Measurements from ENCODE around the gene NPW.

NPW gene

GRCh38 chr16:1984347-1985225 lies 35.0 kb upstream of the NPW start:
- no peak for DNase-seq

GRCh38 chr16:1985466-1986150 lies 34.0 kb upstream of the NPW start:
- DNase-seq: no peak

- no peak for DNase-seq
Observed at GRCh38 chr16:1987198-1987597, 32.4 kb upstream of the NPW start.

- DNase-seq: peak; percentile 48
Observed at GRCh38 chr16:1989209-1990100, 30.1 kb upstream of the NPW start, which contains the start of gene SYNGR3. TSS of gene SYNGR3 (plus strand) at chr16:1989970. CDS start at chr16:1990103, 133 bp downstream.

GRCh38 chr16:1990101-1990350 lies 29.6 kb upstream of the NPW start:
- no peak for DNase-seq

- peak; percentile 33 for DNase-seq
Observed at GRCh38 chr16:1990351-1991134, 29.0 kb upstream of the NPW start.

GRCh38 chr16:1991135-1991551 lies 28.4 kb upstream of the NPW start:
- DNase-seq: no peak

GRCh38 chr16:1991588-1991947 lies 28.0 kb upstream of the NPW start:
- no peak for DNase-seq

GRCh38 chr16:1991948-1992703 lies 27.5 kb upstream of the NPW start:
- DNase-seq: peak; percentile 87

- no peak for DNase-seq
Observed at GRCh38 chr16:1992704-1993317, 26.8 kb upstream of the NPW start.

GRCh38 chr16:1993731-1994131 lies 25.9 kb upstream of the NPW start:
- DNase-seq: no peak

GRCh38 chr16:1997494-1998359 lies 21.9 kb upstream of the NPW start:
- DNase-seq: no peak

- DNase-seq: no peak
Observed at GRCh38 chr16:1998360-1998835, 21.2 kb upstream of the NPW start.

GRCh38 chr16:1998852-1999801 lies 20.5 kb upstream of the NPW start:
- no peak for DNase-seq

GRCh38 chr16:1999866-2000514 lies 19.6 kb upstream of the NPW start:
- no peak for DNase-seq

GRCh38 chr16:2001035-2001434 lies 18.6 kb upstream of the NPW start:
- DNase-seq: no peak

GRCh38 chr16:2001456-2002355 lies 17.9 kb upstream of the NPW start:
- DNase-seq: no peak
